Measurements from ENCODE around the gene SMG7. TPM values are rescaled to one million over a fixed set of nuclear protein-coding genes. Genes with fewer than 3 reads are reported as not detected.

SMG7 gene
- polyA plus RNA-seq, 1 donor from 2014 or later, result 19.1 TPM

DNA sequence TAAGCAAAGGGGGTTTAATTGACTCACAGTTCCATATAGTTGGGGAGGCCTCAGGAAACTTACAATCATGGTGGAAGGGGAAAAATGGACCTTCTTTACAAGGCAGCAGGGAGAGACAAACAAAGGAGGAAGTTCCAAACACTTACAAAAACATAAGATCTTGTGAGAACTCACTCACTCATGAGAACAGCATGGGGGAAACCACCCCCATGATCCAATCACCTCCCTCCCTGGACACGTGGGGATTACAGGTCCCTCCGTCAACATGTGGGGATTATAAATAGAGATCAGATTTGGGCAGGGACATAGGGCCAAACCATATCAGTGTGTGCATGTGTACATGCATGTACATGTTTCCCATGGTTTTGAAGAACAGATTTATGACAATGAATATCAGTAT is 5.5 kb upstream of the SMG7 start:
- H2AFZ ChIP-seq (ENCODE audit: low read depth, low read length), result no peak overlapping the region
- H3K36me3 ChIP-seq (ENCODE audit: insufficient read depth, low read length), result no peaks in the 10 kb centered on the region
- no peak overlapping the region for H3K27ac ChIP-seq (ENCODE audit: low read length)
- H3K9me2 ChIP-seq (ENCODE audit: insufficient read depth, low read length), result no peaks in the 10 kb centered on the region
- no peaks in the 10 kb centered on the region for H4K20me1 ChIP-seq (ENCODE audit: insufficient read depth)
- no peaks in the 10 kb centered on the region for H3K27me3 ChIP-seq (ENCODE audit: insufficient read depth, low read depth, low read length)
- no peaks in the 10 kb centered on the region for H3F3A ChIP-seq (ENCODE audit: insufficient read depth, low read length, poor library complexity, severe bottlenecking)
- TF ChIP-seq MXI1 (conservative IDR thresholded peaks at IDR 0.05; ENCODE audit: poor library complexity, severe bottlenecking), result no peak
- no peak for TF ChIP-seq RAD21 (conservative IDR thresholded peaks at IDR 0.05)
- no peak for TF ChIP-seq SMC3 (conservative IDR thresholded peaks at IDR 0.05; ENCODE audit: poor library complexity)
- TF ChIP-seq POLR2AphosphoS5 (IDR thresholded peaks at IDR 0.05), result no peak
- no peak for TF ChIP-seq TAF1 (IDR thresholded peaks at IDR 0.05; ENCODE audit: low read depth)
- no peak for TF ChIP-seq EP300 (conservative IDR thresholded peaks at IDR 0.05; ENCODE audit: poor library complexity, severe bottlenecking)
- TF ChIP-seq, protein P1, sequence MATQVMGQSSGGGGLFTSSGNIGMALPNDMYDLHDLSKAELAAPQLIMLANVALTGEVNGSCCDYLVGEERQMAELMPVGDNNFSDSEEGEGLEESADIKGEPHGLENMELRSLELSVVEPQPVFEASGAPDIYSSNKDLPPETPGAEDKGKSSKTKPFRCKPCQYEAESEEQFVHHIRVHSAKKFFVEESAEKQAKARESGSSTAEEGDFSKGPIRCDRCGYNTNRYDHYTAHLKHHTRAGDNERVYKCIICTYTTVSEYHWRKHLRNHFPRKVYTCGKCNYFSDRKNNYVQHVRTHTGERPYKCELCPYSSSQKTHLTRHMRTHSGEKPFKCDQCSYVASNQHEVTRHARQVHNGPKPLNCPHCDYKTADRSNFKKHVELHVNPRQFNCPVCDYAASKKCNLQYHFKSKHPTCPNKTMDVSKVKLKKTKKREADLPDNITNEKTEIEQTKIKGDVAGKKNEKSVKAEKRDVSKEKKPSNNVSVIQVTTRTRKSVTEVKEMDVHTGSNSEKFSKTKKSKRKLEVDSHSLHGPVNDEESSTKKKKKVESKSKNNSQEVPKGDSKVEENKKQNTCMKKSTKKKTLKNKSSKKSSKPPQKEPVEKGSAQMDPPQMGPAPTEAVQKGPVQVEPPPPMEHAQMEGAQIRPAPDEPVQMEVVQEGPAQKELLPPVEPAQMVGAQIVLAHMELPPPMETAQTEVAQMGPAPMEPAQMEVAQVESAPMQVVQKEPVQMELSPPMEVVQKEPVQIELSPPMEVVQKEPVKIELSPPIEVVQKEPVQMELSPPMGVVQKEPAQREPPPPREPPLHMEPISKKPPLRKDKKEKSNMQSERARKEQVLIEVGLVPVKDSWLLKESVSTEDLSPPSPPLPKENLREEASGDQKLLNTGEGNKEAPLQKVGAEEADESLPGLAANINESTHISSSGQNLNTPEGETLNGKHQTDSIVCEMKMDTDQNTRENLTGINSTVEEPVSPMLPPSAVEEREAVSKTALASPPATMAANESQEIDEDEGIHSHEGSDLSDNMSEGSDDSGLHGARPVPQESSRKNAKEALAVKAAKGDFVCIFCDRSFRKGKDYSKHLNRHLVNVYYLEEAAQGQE (IDR thresholded peaks at IDR 0.05; ENCODE audit: borderline replicate concordance), result no peak
- no peak for TF ChIP-seq EZH2 (IDR thresholded peaks at IDR 0.05; ENCODE audit: borderline replicate concordance, insufficient read depth, low read length, poor library complexity, severe bottlenecking)
- TF ChIP-seq, protein P2, sequence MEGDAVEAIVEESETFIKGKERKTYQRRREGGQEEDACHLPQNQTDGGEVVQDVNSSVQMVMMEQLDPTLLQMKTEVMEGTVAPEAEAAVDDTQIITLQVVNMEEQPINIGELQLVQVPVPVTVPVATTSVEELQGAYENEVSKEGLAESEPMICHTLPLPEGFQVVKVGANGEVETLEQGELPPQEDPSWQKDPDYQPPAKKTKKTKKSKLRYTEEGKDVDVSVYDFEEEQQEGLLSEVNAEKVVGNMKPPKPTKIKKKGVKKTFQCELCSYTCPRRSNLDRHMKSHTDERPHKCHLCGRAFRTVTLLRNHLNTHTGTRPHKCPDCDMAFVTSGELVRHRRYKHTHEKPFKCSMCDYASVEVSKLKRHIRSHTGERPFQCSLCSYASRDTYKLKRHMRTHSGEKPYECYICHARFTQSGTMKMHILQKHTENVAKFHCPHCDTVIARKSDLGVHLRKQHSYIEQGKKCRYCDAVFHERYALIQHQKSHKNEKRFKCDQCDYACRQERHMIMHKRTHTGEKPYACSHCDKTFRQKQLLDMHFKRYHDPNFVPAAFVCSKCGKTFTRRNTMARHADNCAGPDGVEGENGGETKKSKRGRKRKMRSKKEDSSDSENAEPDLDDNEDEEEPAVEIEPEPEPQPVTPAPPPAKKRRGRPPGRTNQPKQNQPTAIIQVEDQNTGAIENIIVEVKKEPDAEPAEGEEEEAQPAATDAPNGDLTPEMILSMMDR (IDR thresholded peaks at IDR 0.05; ENCODE audit: poor library complexity, severe bottlenecking), result no peak
- no peak overlapping the region for H3K9ac ChIP-seq (ENCODE audit: low read length)
- no peaks in the 10 kb centered on the region for H3K79me2 ChIP-seq (replicated peaks; ENCODE audit: insufficient read depth, low read length)
- no peak overlapping the region for H3K4me2 ChIP-seq (ENCODE audit: low read length)
- H3K9me3 ChIP-seq (ENCODE audit: low read length), result no peaks in the 10 kb centered on the region
- H3K4me3 ChIP-seq (ENCODE audit: low read length), result no peak overlapping the region

DNA sequence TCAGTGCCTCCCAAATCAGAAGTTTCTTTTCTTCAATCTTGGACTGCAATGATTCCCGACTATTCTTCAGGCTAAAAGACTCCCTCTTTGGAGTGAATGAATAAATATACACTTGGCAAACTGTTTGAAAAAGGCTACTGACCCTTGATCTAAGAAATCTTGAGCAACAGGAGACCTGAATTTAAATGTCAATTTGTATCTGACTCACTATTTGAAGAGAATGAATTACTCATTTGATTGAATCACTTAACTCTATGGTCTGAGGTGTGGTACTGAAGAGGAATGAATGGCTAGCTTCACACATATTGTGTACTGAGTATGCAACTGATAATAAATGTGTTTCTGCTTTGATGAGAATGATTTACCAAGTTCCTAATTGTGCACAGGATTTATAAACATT is 4.6 kb upstream of the SMG7 start:
- no peaks in the 10 kb centered on the region for H3K9me2 ChIP-seq (ENCODE audit: insufficient read depth, low read length)
- TF ChIP-seq MXI1 (conservative IDR thresholded peaks at IDR 0.05; ENCODE audit: poor library complexity, severe bottlenecking) (no peak), EP300 (conservative IDR thresholded peaks at IDR 0.05; ENCODE audit: poor library complexity, severe bottlenecking) (no peak), RAD21 (conservative IDR thresholded peaks at IDR 0.05) (no peak), SMC3 (conservative IDR thresholded peaks at IDR 0.05; ENCODE audit: poor library complexity) (no peak), EZH2 (IDR thresholded peaks at IDR 0.05; ENCODE audit: borderline replicate concordance, insufficient read depth, low read length, poor library complexity, severe bottlenecking) (no peak), POLR2AphosphoS5 (IDR thresholded peaks at IDR 0.05) (no peak), TAF1 (IDR thresholded peaks at IDR 0.05; ENCODE audit: low read depth) (no peak)
- TF ChIP-seq, protein P2 (IDR thresholded peaks at IDR 0.05; ENCODE audit: poor library complexity, severe bottlenecking), result no peak
- TF ChIP-seq, protein P1 (IDR thresholded peaks at IDR 0.05; ENCODE audit: borderline replicate concordance), result no peak
- H3K4me2 ChIP-seq (ENCODE audit: low read length), result no peak overlapping the region
- no peaks in the 10 kb centered on the region for H3K36me3 ChIP-seq (ENCODE audit: insufficient read depth, low read length)
- no peak overlapping the region for H3K4me3 ChIP-seq (ENCODE audit: low read length)
- H3F3A ChIP-seq (ENCODE audit: insufficient read depth, low read length, poor library complexity, severe bottlenecking), result no peaks in the 10 kb centered on the region
- H3K27ac ChIP-seq (ENCODE audit: low read length), result no peak overlapping the region
- no peak overlapping the region for H3K9ac ChIP-seq (ENCODE audit: low read length)
- H2AFZ ChIP-seq (ENCODE audit: low read depth, low read length), result no peak overlapping the region
- no peaks in the 10 kb centered on the region for H3K79me2 ChIP-seq (replicated peaks; ENCODE audit: insufficient read depth, low read length)
- no peaks in the 10 kb centered on the region for H3K27me3 ChIP-seq (ENCODE audit: insufficient read depth, low read depth, low read length)
- no peaks in the 10 kb centered on the region for H3K9me3 ChIP-seq (ENCODE audit: low read length)
- no peaks in the 10 kb centered on the region for H4K20me1 ChIP-seq (ENCODE audit: insufficient read depth)

All from neural cell (in vitro differentiated cells).